Hepatocyte (in vitro differentiated cells): Measurements from ENCODE around the gene ACSS3. TPM values are rescaled to one million over a fixed set of nuclear protein-coding genes. Genes with fewer than 3 reads are reported as not detected.

Experiments
- DNase-seq: peaks from one replicate; pipeline ENCODE4 v3.0.0-alpha.2; 2016; ENCODE audit warnings: low spot score
- H2AFZ ChIP-seq: fragments of 200-600 bp; sonication (generic); 2 replicates; pipeline ENCODE4 v1.6.0; 2016; ENCODE audit warnings: antibody characterized with exemption, mild to moderate bottlenecking
- H3K27ac ChIP-seq: fragments of 200-600 bp; sonication (generic); 2 replicates; pipeline ENCODE4 v1.5.1; 2016; ENCODE audit warnings: mild to moderate bottlenecking
- H3K27me3 ChIP-seq: fragments of 200-600 bp; sonication (generic); 2 replicates; pipeline ENCODE4 v1.6.1; 2016
- H3K36me3 ChIP-seq: fragments of 200-600 bp; sonication (generic); replicated peaks from 2 replicates; pipeline ENCODE4 v1.5.1; 2016; ENCODE audit warnings: low read depth; ENCODE audit not compliant: insufficient read depth
- H3K4me1 ChIP-seq: fragments of 200-600 bp; sonication (generic); 2 replicates; pipeline ENCODE4 v1.5.1; 2016; ENCODE audit warnings: mild to moderate bottlenecking, moderate library complexity; ENCODE audit not compliant: insufficient read depth
- H3K4me2 ChIP-seq: fragments of 200-600 bp; sonication (generic); 2 replicates; pipeline ENCODE4 v1.6.0; 2016
- H3K4me3 ChIP-seq: fragments of 200-600 bp; sonication (generic); 2 replicates; pipeline ENCODE4 v1.5.1; 2016; ENCODE audit warnings: mild to moderate bottlenecking
- H3K79me2 ChIP-seq: fragments of 200-600 bp; sonication (generic); 2 replicates; pipeline ENCODE4 v1.6.0; 2017; ENCODE audit warnings: mild to moderate bottlenecking
- H3K9me2 ChIP-seq: fragments of 200-600 bp; sonication (generic); replicated peaks from 2 replicates; pipeline ENCODE4 v1.6.0; 2017; ENCODE audit warnings: mild to moderate bottlenecking; ENCODE audit not compliant: insufficient read depth
- H3K9me3 ChIP-seq: fragments of 200-600 bp; sonication (generic); 2 replicates; pipeline ENCODE4 v1.5.1; 2016; ENCODE audit warnings: low read depth, mild to moderate bottlenecking
- H4K20me1 ChIP-seq: fragments of 200-600 bp; sonication (generic); 2 replicates; pipeline ENCODE4 v1.6.0; 2016; ENCODE audit warnings: mild to moderate bottlenecking; ENCODE audit not compliant: insufficient read depth, poor library complexity, severe bottlenecking
- EZH2 ChIP-seq: fragments of 200-600 bp; sonication (generic); IDR thresholded peaks from 2 replicates; pipeline ENCODE4 v1.6.1; 2016; ENCODE audit warnings: antibody characterized with exemption, mild to moderate bottlenecking, borderline replicate concordance
- EZH2phosphoT487 ChIP-seq: fragments of 200-600 bp; sonication (generic); IDR thresholded peaks from one replicate; pipeline ENCODE4 v1.6.1; 2018; ENCODE audit warnings: antibody characterized with exemption, mild to moderate bottlenecking, low read depth, moderate library complexity; ENCODE audit not compliant: unreplicated experiment, severe bottlenecking
- WGBS: methylation state at CpG from one replicate; pipeline ENCODE4 v1.1.6; 2016; ENCODE audit warnings: low lambda C conversion rate; ENCODE audit errors: missing lambda C conversion rate; 5-methylcytosine and 5-hydroxymethylcytosine counted together
- polyA plus RNA-seq: library from polyadenylated mRNA; unstranded; fragments of >200 nt; fragmentation: Nextera tagmentation; extraction: Ambion mirVana; gene quantifications from 2 replicates; pipeline ENCODE4 v1.2.1, GENCODE V29; 2016
- total RNA-seq: library from RNA; depleted of rRNA; stranded (reverse); fragments of >200 nt; gene quantifications from 2 replicates; pipeline ENCODE4 v1.2.3, GENCODE V29; 2014
- TF ChIP-seq, protein P1 (sequence below): fragments of 200-600 bp; sonication (generic); IDR thresholded peaks from 2 replicates; pipeline ENCODE4 v1.5.1; 2016; ENCODE audit warnings: antibody characterized with exemption, mild to moderate bottlenecking; ENCODE audit not compliant: poor library complexity

Gene ACSS3
- total and polyA plus RNA-seq, 2 experiments from 2014 or later = 8.5 to 31.4 TPM

DNA sequence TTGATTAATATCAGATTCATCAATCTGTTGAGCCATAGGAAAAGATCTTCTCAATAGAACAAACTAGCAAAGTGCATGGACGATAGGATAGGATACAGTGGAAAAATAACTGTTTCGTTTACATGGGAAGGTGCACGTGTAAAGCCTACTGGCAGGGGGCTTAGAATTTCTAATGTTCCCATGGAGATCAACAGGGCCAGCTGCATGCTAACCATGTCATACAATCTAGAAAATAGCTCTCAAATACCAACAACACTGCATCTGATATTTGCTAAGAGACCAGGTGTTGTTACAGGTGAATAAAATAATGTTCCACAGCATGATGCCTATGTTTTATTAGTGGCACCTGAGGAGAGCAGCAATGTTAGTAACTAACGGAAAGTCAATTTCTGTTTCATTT lies 72.5 kb downstream of the ACSS3 start:
- no peaks in the 10 kb centered on the region for H3K79me2 ChIP-seq
- H3K4me1 ChIP-seq = no peaks in the 10 kb centered on the region
- H4K20me1 ChIP-seq = no peaks in the 10 kb centered on the region
- TF ChIP-seq EZH2 (no peak), EZH2phosphoT487 (no peak)
- H3K9me3 ChIP-seq = no peaks in the 10 kb centered on the region
- H3K4me2 ChIP-seq = no peak overlapping the region
- no peaks in the 10 kb centered on the region for H3K27me3 ChIP-seq
- no peak overlapping the region for H3K4me3 ChIP-seq
- H3K9me2 ChIP-seq = no peaks in the 10 kb centered on the region
- no peak overlapping the region for H3K27ac ChIP-seq
- no peak for DNase-seq
- WGBS = 88% methylated on average over 4 of the region's 4 CpGs
- no peak overlapping the region for H2AFZ ChIP-seq
- no peaks in the 10 kb centered on the region for H3K36me3 ChIP-seq

DNA sequence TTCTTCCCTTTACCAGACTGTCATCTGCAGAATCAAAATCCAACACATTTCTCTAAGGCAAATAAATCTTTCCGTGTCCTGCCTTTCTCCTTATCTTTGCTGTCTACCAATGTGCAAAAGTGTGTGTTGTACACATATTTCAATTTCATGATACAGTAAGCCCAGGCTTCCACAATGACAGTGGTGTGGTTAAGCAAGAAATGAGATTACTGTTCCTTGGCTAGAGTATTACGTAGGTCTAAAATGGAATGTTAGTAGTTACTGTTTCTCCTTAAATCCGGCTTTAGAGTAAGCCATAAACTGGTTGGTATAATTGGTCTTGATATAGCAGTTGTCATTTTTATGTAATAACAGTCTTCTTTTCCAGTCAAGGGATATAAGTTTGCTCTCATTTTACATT lies 82.0 kb downstream of the ACSS3 start:
- TF ChIP-seq EZH2phosphoT487 = no peak
- no peak for TF ChIP-seq EZH2
- TF ChIP-seq, protein P1, sequence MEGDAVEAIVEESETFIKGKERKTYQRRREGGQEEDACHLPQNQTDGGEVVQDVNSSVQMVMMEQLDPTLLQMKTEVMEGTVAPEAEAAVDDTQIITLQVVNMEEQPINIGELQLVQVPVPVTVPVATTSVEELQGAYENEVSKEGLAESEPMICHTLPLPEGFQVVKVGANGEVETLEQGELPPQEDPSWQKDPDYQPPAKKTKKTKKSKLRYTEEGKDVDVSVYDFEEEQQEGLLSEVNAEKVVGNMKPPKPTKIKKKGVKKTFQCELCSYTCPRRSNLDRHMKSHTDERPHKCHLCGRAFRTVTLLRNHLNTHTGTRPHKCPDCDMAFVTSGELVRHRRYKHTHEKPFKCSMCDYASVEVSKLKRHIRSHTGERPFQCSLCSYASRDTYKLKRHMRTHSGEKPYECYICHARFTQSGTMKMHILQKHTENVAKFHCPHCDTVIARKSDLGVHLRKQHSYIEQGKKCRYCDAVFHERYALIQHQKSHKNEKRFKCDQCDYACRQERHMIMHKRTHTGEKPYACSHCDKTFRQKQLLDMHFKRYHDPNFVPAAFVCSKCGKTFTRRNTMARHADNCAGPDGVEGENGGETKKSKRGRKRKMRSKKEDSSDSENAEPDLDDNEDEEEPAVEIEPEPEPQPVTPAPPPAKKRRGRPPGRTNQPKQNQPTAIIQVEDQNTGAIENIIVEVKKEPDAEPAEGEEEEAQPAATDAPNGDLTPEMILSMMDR = no peak
- H3K27ac ChIP-seq = no peak overlapping the region
- H3K9me2 ChIP-seq = no peaks in the 10 kb centered on the region
- no peaks in the 10 kb centered on the region for H3K79me2 ChIP-seq
- no peak overlapping the region for H3K4me2 ChIP-seq
- H3K4me1 ChIP-seq = no peaks in the 10 kb centered on the region
- 53% methylated on average over 3 of the region's 3 CpGs for WGBS
- no peaks in the 10 kb centered on the region for H4K20me1 ChIP-seq
- DNase-seq = no peak
- no peaks in the 10 kb centered on the region for H3K27me3 ChIP-seq
- H3K36me3 ChIP-seq = no peaks in the 10 kb centered on the region
- no peak overlapping the region for H3K4me3 ChIP-seq
- no peaks in the 10 kb centered on the region for H3K9me3 ChIP-seq
- H2AFZ ChIP-seq = no peak overlapping the region

DNA sequence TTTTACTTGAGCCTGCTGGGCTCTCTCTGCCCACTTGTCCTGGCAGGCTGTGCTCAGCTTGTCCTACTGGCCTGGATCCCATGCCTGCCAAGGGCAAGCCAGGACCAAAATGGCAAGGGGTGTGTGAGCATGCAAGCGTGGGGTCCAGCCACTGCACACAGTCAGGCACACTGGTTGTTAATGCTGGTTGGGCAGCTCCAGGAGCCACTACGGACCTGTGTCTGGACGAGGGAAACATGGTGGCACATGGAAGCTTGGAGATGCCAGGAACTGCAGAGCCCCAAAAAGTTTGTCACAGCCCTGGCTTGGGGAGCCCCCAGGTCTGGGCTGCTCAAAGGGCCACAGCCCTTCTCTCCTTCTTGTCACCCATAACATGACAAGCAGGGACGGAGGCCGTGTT lies 83.8 kb downstream of the ACSS3 start:
- Histone ChIP-seq H3K4me3 (no peak overlapping the region), H3K9me2 (no peaks in the 10 kb centered on the region), H3K27ac (no peak overlapping the region), H3K4me1 (no peaks in the 10 kb centered on the region), H3K79me2 (no peaks in the 10 kb centered on the region), H2AFZ (no peak overlapping the region), H3K4me2 (no peak overlapping the region), H3K9me3 (no peaks in the 10 kb centered on the region), H3K27me3 (no peaks in the 10 kb centered on the region), H3K36me3 (no peaks in the 10 kb centered on the region), H4K20me1 (no peaks in the 10 kb centered on the region)
- TF ChIP-seq EZH2 (no peak), EZH2phosphoT487 (no peak)
- DNase-seq = no peak
- WGBS = 94% methylated on average over 5 of the region's 5 CpGs

DNA sequence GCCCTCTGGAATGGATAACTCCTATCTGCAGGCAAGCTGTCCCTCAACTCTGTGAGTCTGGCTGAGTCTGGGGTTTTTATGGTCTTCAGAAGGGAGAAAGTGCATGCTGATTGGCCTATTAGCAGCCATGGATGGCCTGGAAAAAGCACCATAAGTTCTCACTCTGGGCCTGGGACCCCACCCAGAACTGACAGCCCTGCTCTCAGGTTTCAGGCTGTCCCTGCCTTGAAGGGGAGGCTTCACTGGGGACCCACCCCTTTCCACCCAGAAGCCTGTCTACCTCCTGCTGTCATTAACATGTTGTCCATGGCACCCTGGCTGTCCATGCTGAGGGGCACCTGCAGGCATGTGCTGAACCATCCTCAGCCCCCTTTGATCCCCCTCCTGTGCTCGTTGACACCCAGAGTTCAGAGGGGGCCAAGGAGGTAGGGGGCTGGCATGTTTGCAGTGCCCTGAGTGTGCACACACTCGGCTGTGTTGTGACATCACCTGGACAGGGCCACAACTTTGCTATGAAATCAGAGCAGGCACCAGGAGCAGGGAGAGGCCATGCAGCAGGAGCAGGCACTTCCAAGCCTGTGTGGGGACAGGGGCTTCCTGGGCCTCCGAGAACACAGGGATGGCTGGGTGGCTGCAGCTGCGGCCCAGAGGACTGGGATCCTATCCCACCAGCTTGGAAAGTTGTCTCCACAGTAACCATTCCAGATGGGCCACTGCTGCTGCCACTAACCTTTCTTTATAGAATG lies 84.7 kb downstream of the ACSS3 start:
- H3K27ac ChIP-seq = no peak overlapping the region
- no peaks in the 10 kb centered on the region for H3K9me2 ChIP-seq
- TF ChIP-seq EZH2 = no peak
- 90% methylated on average over 4 of the region's 4 CpGs for WGBS
- no peaks in the 10 kb centered on the region for H3K27me3 ChIP-seq
- H3K36me3 ChIP-seq = no peaks in the 10 kb centered on the region
- no peaks in the 10 kb centered on the region for H4K20me1 ChIP-seq
- no peaks in the 10 kb centered on the region for H3K4me1 ChIP-seq
- no peak overlapping the region for H3K4me3 ChIP-seq
- no peak overlapping the region for H2AFZ ChIP-seq
- H3K9me3 ChIP-seq = no peaks in the 10 kb centered on the region
- no peaks in the 10 kb centered on the region for H3K79me2 ChIP-seq
- H3K4me2 ChIP-seq = no peak overlapping the region
- DNase-seq = no peak

DNA sequence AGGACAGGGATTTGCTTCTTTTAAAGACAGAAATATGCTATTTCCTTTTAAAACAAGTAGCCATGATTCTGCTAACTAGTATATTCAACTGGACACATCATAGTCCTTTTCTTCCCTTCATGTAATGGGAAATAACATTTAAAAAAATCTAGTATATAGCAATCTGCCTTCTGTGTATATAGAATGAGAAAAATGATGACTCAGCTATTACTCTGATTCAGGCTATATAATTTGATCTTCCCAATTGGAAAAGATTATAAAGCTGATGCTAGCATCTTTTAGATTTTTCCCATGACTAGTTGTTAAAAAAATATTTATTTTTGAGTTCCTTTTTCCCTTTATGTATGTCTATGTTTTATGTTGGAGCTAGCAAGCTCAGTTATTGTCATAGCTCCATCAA lies 86.9 kb downstream of the ACSS3 start:
- Histone ChIP-seq H2AFZ (no peak overlapping the region), H3K4me2 (no peak overlapping the region), H3K79me2 (no peaks in the 10 kb centered on the region), H3K9me2 (no peaks in the 10 kb centered on the region), H3K27ac (no peak overlapping the region), H3K4me1 (no peaks in the 10 kb centered on the region), H3K27me3 (no peaks in the 10 kb centered on the region), H3K4me3 (no peak overlapping the region), H3K9me3 (no peaks in the 10 kb centered on the region), H4K20me1 (no peaks in the 10 kb centered on the region), H3K36me3 (no peaks in the 10 kb centered on the region)
- TF ChIP-seq, protein P1 = no peak
- TF ChIP-seq EZH2phosphoT487 (no peak), EZH2 (no peak)
- no peak for DNase-seq
